Bronchial epithelial cell (primary cell): ENCODE results near the gene CRYBA1. TPM values are rescaled to one million over a fixed set of nuclear protein-coding genes. Genes with fewer than 3 reads are reported as not detected.
"Not testable (repeated sequence)": the region's sequence is repeated elsewhere in the genome, so short reads cannot be mapped to it uniquely, and the experiment has no call there.

Experiments
- DNase-seq: peaks from one replicate; pipeline ENCODE4 v3.0.0-alpha.2; 2010; ENCODE audit warnings: low read depth
- FAIRE-seq: peaks from 2 replicates; lab custom pipeline; 2011; peaks lifted over from hg19 to GRCh38; lab: Jason Lieb, UNC
- H3K27me3 ChIP-seq: 2 replicates; pipeline ENCODE4 v1.5.1; 2011; ENCODE audit warnings: low read length; ENCODE audit not compliant: control insufficient read depth, insufficient read depth
- H3K36me3 ChIP-seq: 2 replicates; pipeline ENCODE4 v1.5.1; 2011; ENCODE audit warnings: low read length; ENCODE audit not compliant: control insufficient read depth, insufficient read depth
- H3K4me3 ChIP-seq: 2 replicates; pipeline ENCODE4 v1.5.1; 2011; ENCODE audit warnings: mild to moderate bottlenecking, low read depth, low read length, control low read depth
- CTCF ChIP-seq: IDR thresholded peaks from 2 replicates; pipeline ENCODE4 v1.5.1; 2011; ENCODE audit warnings: mild to moderate bottlenecking, moderate library complexity, low read length, control low read depth, inconsistent platforms; ENCODE audit not compliant: insufficient read depth, severe bottlenecking
- total RNA-seq: library from RNA; depleted of rRNA; stranded (reverse); fragments of >200 nt; gene quantifications from 2 replicates; pipeline ENCODE4 v1.2.1, GENCODE V29; 2014

Gene CRYBA1
- total RNA-seq, 1 donor from 2014 or later = not detected

- Histone ChIP-seq H3K36me3 (no peaks in the 10 kb centered on the region), H3K4me3 (no peak overlapping the region), H3K27me3 (no peaks in the 10 kb centered on the region)
- DNase-seq (peak; percentile 72), FAIRE-seq (no peak)
- TF ChIP-seq CTCF = no peak
These were observed 30.9 kb upstream of the CRYBA1 start for GRCh38 chr17:29215717-29216116.

GRCh38 chr17:29216181-29216580, 30.5 kb upstream of the CRYBA1 start:
- Histone ChIP-seq H3K36me3 (no peaks in the 10 kb centered on the region), H3K4me3 (no peak overlapping the region), H3K27me3 (no peaks in the 10 kb centered on the region)
- DNase-seq = no peak
- no peak for FAIRE-seq
- no peak for TF ChIP-seq CTCF

GRCh38 chr17:29216856-29217255, 29.8 kb upstream of the CRYBA1 start:
- FAIRE-seq = no peak
- peak; percentile 94 for DNase-seq
- Histone ChIP-seq H3K36me3 (no peaks in the 10 kb centered on the region), H3K4me3 (no peak overlapping the region), H3K27me3 (no peaks in the 10 kb centered on the region)
- no peak for TF ChIP-seq CTCF

- FAIRE-seq (no peak), DNase-seq (peak; percentile 44)
- peak; percentile 84 for TF ChIP-seq CTCF
- Histone ChIP-seq H3K36me3 (no peaks in the 10 kb centered on the region), H3K27me3 (no peaks in the 10 kb centered on the region), H3K4me3 (no peak overlapping the region)
These were observed 27.1 kb upstream of the CRYBA1 start for GRCh38 chr17:29219378-29220047.

GRCh38 chr17:29221338-29221737, 25.3 kb upstream of the CRYBA1 start:
- not testable (repeated sequence) for H3K36me3 ChIP-seq, H3K27me3 ChIP-seq, H3K4me3 ChIP-seq, DNase-seq, FAIRE-seq

GRCh38 chr17:29225396-29225795, 21.3 kb upstream of the CRYBA1 start:
- H3K36me3 ChIP-seq = no peaks in the 10 kb centered on the region
- H3K27me3 ChIP-seq = no peaks in the 10 kb centered on the region
- no peak overlapping the region for H3K4me3 ChIP-seq
- no peak for TF ChIP-seq CTCF
- FAIRE-seq (no peak), DNase-seq (no peak)
